Ureter (tissue), 1 donor: ENCODE results near the gene TACO1. TPM values are rescaled to one million over a fixed set of nuclear protein-coding genes. Genes with fewer than 3 reads are reported as not detected.

Experiments
- DNase-seq: peaks from one replicate; pipeline ENCODE4 v3.0.0-alpha.2; 2020; ENCODE audit warnings: low spot score
- total RNA-seq: library from RNA; stranded (reverse); gene quantifications from one replicate; pipeline ENCODE4 v1.2.4, GENCODE V29; 2023
- donor health status: DM: yes; HTN: yes; CAD: no.

TACO1 gene
- total RNA-seq, 1 donor from 2014 or later, result 17.5 TPM

DNA sequence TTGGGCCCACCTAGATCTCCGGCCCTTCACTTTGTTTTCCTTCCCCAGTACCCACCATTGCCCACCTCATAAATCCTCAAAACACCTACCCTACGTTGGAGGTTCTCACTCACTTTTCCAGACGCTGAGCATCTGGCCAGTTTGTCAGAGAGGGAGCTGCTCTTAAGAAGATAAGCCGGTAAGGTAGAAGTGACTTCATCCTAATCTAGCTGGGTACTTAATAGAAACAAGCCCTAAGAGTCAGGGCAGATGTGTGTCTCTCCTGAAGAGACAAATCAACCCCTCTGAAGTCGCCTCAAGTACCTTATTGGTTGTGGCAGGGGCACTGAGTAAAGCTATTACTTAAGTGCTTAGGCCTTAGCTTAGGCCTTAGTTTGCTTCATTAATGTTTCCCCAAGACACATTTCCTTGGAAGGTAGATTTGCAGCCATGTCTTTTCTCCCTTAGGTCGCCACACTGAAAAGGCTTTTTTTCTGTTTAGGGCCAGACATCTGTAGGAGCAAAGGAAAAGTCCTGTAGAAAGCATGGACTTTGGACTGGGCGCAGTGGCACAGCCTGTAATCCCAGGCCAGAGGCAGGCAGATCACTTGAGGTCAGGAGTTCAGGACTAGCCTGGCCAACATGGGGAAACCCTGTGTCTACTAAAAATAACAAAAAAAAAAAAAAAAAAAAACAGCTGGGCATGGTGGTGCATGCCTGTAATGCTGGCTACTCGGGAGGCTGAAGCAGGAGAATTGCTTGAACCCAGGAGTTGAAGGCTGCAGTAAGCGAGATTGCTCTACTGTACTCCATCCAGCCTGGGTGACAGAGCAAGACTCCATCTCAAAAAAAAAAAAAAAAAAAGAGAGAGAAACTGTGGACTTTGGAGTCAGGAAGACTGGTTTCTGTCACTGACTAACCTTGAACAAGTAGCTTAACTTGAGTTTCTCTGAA is 1.0 kb downstream of the TACO1 start:
- no peak for DNase-seq

DNA sequence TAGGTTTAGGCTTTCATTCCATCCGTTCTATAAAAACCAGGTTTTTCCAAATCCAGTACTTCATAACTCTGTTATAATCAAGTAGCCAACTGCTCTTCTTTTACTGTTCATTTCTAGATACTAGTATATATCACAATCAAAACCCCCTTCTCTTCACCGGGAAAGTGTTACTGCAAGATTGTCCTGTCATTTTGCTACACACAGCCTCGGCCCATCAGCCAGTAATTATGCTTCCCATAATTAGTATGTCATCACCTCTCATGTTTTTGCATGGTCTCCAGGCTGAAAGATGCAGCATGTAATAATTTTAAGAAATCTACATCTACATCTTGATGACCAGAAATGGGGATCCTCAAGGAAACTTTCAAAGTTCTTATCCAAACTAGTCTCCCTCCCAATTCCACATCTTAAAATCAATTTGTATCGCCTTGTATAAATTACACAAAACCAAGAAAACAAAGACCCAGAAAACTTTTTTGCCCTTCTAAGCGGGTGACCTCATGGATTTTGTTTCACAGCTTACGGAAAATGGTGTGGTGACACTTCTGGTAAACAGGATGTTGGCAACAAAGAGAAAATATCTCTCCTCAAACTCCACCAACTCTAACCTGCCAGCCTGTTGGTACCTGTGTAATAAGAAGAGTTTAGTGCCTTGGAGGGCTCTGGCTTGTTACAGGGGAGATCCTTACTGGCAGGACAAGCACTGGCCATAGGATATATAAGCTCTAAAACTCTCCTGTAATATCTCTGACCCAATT is 9.3 kb downstream of the TACO1 start:
- DNase-seq, result no peak

- no peak for DNase-seq
Observed at GRCh38 chr17:63610854-63611253, 10.2 kb downstream of the TACO1 start.

- no peak for DNase-seq
Observed at GRCh38 chr17:63611354-63611753, 10.7 kb downstream of the TACO1 start.

GRCh38 chr17:63613663-63614062 is 13.0 kb downstream of the TACO1 start:
- no peak for DNase-seq

GRCh38 chr17:63621229-63621683 is 20.6 kb downstream of the TACO1 start:
- DNase-seq, result no peak

DNA sequence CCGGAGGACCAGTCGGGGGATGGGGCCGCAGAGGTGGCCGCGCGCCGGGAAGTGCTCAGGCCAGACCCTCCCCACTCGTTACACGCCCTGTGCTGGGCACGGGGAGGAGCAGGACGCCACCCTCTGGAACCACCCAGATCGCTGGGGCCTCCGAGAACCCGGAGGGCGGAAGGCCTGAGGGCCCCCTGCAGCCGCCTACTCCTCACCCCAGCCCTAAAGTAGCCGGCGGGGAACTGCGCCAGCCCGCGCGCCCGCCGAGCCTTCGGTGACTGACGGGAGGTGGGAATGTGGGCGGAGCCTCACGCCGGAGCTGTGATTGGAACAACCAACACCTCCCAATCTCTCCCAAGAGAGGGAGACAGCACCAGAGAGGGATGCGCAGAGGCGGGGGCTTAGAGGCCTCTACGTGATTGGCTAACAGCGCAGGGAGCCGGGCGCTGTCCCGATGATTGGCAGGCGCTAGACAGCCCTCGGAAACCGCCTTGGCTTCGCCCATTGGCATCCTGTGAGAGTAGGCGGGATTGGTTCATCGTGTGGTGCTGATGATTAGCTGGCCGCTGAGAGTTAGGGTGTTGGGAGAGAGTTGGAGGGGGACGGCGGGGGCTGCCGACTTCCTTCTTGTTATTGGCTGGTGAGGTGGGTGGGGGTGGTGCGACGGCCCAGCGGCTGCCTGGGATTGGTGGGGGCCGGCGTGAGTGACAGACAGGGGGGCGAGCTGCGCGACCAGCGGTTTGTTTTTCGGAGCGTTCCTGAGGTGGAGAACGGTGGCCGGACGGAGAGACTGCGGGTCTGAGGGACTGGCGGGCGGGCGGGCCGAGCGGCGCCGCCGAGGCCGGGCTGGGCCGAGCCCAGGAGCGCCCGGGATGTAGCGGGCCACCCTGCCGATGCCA is 21.2 kb downstream of the TACO1 start, which contains the start of gene MAP3K3:
MAP3K3 (plus strand) TSS at position 734 of the 890 bp plus-strand sequence. CDS start 343 bp downstream, outside the sequence.
- peak; percentile 100 for DNase-seq

DNA sequence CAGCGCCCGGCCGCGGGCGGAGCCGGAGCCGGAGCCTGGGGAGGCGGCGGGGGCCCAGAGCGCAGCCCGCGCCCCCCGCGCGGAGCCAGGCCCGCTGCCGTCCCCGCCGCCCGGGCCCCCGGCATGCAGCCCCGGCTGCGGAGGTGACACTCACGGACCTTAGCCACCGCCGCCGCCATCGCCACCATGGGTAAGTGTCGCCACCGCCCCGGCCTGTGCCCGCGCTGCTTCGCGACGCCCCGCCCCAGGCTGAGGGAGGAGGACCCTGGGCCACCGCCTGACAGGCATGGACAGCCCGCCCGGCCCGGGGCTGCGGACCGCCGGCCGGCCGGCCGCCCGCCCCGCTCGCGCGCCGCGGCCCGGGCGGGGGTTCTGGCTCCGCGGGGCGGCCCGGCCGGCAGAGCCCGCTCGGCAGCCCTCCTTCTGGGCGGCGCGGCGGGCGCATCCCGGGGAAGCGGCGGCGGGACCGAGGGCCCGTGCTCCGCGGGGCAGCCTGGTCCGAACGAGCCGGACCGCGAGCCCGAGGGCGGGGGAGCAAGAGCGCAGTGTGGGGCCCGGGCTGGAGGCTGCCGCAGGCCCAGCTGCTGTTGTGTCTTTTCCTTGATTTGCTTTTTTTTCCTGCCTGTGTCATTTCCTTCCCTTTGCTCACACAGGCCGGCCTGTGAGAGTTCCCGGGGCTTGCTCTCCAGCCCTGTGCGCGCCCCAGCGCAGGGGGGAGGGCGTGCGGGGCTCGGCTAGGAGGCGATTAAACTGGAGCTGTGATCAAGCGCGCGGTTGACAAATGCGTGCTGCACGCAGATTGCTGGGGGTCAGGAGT is 22.1 kb downstream of the TACO1 start:
- DNase-seq, result peak; percentile 70

DNA sequence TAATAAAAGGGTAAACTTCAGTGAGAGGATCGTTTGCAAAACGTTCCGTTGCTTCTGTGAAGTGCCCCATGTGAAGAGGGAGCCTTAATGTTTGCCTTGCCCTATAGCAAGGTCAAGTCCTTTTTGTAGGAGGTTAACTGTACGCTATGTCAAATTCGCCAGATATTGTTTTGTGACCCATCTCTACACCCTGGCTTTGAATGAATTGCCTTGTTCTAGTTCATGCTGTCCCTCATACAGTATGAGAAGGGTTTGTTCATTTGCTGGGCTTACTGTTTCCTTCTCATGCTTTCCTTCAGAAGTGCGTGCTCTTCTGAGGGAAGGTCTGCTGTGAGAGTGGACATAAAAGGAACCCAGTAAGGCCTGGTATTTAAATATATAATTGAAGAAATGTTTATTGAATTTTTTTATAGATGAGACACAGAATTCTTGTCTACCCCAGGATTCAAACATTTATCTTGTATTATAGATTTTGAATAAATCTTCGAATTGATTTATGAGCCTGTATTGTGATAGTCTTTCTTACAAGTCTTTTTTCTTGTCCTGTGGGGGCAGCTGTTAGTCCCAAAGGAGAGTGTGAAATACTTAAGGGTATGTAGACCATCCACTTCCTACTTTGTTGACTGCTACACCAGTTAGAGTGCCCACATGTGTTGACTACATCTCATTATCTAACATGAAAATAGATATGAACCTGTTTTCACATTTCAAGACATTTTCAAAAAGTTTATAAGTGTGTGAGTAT is 23.3 kb downstream of the TACO1 start:
- no peak for DNase-seq

DNA sequence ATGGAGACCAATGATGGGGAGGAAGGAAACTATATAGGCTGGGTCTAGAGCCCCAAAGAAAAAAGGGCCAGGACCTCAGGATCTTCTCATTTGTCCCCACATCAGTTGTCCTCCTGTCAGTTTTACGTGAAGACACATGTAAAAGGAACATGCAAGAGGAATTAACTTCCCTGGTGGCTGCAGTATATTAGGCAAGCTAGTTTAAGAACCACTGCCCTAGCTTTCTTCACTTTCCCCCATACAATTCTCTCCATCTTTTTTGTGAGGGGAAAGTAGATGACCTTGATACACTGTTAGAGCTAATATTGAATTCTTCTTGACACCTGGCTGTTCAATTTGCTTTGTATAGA is 23.8 kb downstream of the TACO1 start:
- no peak for DNase-seq

GRCh38 chr17:63626551-63627180 is 26.0 kb downstream of the TACO1 start:
- DNase-seq, result no peak

- DNase-seq, result no peak
Observed at GRCh38 chr17:63629627-63630026, 28.9 kb downstream of the TACO1 start.

DNA sequence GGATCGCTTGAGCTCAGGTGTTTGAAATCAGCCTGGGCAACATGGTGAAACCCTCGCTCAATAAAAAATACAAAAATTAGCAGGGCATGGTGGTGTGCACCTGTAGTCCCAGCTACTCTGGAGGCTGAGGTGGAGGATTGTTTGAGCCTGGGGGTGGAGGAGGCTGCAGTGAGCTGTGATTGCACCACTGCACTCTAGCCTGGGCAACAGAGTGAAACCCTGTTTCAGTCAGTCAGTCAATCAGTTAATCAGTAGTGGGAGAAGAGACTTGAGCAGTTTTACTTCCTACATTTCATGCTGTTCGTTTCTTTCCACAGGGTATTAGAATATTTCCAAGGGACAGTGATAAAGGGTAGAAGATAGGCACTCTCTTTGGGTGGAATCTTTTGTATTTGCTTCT is 30.4 kb downstream of the TACO1 start:
- no peak for DNase-seq

- no peak for DNase-seq
Observed at GRCh38 chr17:63631626-63632025, 30.9 kb downstream of the TACO1 start.

DNA sequence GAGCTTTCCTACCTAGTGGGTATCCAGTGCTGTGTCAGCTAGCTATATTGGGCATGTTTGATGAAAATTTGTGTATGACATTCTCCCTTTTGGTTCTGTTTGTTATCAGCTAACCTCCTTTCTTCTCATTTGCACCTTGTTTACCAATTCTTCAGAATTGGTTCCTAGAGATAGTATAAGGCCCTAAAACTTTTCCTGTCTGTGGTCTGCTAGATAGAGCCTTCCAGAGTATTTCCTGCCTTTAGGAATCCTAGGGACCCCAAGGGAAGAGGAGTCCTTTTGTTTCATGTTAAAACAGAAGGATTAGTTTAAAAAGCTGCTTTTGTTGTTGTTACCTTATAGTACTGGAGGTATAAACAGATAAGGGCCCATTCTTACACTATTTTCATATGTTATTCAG is 33.0 kb downstream of the TACO1 start:
- DNase-seq, result no peak

DNA sequence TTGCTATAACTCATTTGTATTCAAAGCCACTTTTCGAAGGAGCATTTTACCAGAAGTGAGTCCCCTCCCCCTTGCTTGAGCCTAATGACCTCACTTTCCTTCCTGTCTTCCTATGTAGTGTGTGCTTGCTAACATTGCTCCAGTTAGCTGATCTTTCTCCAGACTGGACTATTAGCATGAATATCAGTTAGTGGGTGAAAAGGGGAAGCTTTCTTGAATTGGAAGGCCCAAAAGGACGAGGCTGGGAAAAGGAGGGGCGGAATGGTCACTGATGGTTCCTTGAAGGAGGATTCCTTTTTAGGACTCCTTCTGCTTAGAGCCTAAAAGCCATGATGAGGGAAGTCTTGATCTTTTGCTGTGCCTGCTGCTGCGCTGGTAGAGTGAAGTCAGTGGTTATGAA is 33.5 kb downstream of the TACO1 start:
- no peak for DNase-seq

DNA sequence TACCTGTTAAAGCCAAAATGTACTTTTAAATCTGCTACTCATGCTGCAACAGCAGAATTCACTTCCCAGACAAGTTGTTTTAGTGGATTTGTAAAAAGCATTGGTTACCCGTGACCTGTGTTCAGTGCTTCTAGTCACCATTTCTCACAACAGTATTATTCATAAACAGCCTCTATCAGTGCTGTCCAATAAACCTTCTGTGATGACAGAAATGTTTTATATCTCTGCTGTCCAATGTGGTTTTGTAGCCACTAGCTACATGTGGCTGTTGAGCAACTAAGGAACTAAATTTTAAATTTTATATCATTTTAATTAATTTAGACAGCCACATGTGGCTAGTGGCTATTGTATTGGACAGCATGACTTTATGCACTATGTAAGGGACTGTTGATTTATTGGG is 34.1 kb downstream of the TACO1 start:
- DNase-seq, result no peak

- DNase-seq, result no peak
Observed at GRCh38 chr17:63635290-63635689, 34.6 kb downstream of the TACO1 start.

- no peak for DNase-seq
Observed at GRCh38 chr17:63635787-63636186, 35.1 kb downstream of the TACO1 start.

GRCh38 chr17:63639125-63639524 is 38.4 kb downstream of the TACO1 start:
- DNase-seq, result no peak
